ENCODE data around the gene ADD2.
"Not testable (repeated sequence)": the region's sequence is repeated elsewhere in the genome, so short reads cannot be mapped to it uniquely, and the experiment has no call there.

The ADD2 gene

DNA sequence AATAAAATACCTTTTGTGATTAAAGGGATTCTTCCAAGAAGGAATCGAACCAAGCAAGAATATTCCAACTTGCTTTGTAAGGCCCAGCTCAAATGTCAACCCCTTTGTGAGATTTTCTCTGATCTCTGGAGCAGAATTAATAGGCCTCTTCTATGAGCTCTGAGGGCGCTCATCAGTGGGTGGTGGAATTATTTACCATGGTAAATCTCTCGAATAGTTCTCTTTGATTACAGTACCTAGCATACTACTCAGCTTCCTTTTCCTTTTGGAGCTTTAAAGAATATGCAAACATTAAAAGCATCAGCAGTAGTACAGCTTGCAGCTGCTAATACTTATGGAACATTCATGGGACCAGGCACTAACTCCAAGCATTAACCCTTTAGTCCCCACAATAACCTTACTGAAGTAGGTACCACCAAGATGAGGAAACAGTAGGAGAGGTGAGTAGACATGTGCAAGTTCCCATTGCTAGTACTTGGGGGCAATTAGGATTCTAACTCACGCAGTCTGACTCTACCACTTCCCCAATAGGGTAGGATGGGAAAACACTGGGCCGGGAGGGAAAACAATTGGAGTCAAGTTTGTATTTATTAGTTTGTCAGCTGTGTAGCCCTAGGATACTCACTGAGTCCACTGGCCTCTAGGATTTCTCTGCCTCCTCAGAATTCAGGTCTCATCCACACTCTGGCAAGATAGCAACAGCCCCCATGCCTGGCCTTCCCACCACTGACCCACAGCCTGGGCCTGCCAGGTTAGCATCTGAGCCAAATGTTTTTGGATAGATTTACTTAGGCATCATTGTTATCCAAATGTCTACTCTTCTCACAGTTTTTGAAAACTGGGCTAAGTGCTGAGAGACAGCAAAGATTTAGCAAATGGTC lies 21.7 kb downstream of the ADD2 start:
- Mint-ChIP-seq H3K4me1 (peaks cover 19% of the 10 kb centered on the region), H3K9me3 (no peaks in the 10 kb centered on the region), H3K4me3 (no peak overlapping the region), H3K27me3 (ENCODE audit: low read depth) (peaks cover 9% of the 10 kb centered on the region), H3K36me3 (ENCODE audit: low read depth) (no peaks in the 10 kb centered on the region), H3K27ac (peak overlapping the region in 1 of 3 experiments; percentile 34)
- TF ChIP-seq, protein P1, sequence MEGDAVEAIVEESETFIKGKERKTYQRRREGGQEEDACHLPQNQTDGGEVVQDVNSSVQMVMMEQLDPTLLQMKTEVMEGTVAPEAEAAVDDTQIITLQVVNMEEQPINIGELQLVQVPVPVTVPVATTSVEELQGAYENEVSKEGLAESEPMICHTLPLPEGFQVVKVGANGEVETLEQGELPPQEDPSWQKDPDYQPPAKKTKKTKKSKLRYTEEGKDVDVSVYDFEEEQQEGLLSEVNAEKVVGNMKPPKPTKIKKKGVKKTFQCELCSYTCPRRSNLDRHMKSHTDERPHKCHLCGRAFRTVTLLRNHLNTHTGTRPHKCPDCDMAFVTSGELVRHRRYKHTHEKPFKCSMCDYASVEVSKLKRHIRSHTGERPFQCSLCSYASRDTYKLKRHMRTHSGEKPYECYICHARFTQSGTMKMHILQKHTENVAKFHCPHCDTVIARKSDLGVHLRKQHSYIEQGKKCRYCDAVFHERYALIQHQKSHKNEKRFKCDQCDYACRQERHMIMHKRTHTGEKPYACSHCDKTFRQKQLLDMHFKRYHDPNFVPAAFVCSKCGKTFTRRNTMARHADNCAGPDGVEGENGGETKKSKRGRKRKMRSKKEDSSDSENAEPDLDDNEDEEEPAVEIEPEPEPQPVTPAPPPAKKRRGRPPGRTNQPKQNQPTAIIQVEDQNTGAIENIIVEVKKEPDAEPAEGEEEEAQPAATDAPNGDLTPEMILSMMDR (IDR thresholded peaks at IDR 0.05; ENCODE audit: unreplicated experiment in 3 of 3) = no peak

DNA sequence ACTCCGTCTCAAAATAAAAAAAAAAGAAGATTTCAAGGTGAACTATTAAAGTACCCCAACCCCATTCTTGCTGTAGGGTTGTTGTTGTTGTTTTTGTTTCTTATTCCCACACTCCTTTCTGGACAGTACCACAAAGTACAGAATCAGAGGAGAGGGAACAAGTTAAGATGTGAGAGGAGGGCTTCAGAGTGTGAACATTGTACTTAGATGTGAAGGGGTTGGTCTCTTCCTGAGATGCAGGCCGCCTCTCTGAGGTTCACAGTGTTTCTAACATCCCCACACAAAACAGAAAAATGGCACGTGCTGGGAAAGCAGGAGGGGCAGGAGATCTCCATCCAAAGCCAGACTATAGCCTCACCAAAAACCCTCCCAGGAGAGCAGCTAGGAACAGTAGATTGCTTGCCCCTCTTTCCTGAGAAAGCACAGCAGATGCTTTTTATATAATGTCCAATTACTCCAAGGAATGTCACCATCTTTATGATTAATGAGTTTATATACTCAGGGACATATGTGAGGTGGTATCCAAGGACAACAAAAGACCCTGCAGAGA lies 22.6 kb downstream of the ADD2 start:
- Mint-ChIP-seq H3K4me3 (no peak overlapping the region), H3K9me3 (no peaks in the 10 kb centered on the region), H3K4me1 (peaks cover 19% of the 10 kb centered on the region), H3K27ac (no peak overlapping the region), H3K27me3 (ENCODE audit: low read depth) (peaks cover 6% of the 10 kb centered on the region), H3K36me3 (ENCODE audit: low read depth) (no peaks in the 10 kb centered on the region)
- TF ChIP-seq, protein P1 (IDR thresholded peaks at IDR 0.05; ENCODE audit: unreplicated experiment in 3 of 3) = no peak

DNA sequence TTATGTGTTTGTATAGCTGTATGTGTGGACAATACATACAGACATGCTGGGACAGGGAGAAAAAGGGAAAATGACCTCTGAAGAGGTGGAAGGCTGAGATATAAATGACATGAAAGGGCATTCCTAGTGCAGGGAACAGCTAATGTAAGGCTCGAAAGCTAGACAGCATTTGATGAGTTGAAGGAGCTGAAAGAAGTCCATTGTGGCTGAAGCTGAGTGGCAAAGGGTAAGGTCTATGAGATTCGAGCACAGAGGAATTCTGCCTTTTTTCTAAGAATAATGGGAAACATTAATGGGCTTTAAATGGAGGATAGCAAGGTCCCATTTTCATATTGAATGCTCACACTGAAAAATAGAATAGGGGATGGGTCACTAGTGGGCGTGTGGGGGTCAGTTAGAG lies 23.6 kb downstream of the ADD2 start:
- Mint-ChIP-seq H3K27me3 (ENCODE audit: low read depth) (peaks cover 9% of the 10 kb centered on the region), H3K4me3 (no peak overlapping the region), H3K27ac (no peak overlapping the region), H3K4me1 (peaks cover 19% of the 10 kb centered on the region), H3K36me3 (ENCODE audit: low read depth) (no peaks in the 10 kb centered on the region), H3K9me3 (no peaks in the 10 kb centered on the region)
- TF ChIP-seq, protein P1 (IDR thresholded peaks at IDR 0.05; ENCODE audit: unreplicated experiment in 3 of 3) = no peak

DNA sequence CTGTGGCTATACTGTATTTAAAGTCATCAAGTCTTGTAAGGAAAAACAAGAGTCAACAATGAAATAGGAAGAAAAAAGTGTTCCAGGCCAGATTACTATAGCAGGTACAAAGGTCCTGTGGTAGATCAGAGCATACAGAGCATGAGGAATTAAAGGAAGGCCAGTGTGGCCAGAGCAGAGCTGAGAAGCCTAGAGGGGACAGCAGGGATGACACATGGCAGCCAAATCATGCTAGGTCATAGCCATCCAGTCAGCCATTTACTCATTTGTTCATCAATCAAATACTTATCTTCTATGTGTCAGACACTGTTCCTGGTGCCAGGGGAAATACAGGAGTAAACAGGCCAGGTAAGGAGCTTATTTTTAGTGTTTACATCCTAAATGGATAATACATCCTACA lies 24.3 kb downstream of the ADD2 start:
- H3K9me3 Mint-ChIP-seq = no peaks in the 10 kb centered on the region
- TF ChIP-seq, protein P1 (IDR thresholded peaks at IDR 0.05; ENCODE audit: unreplicated experiment in 3 of 3) = no peak
- H3K4me1 Mint-ChIP-seq = peaks cover 19% of the 10 kb centered on the region

DNA sequence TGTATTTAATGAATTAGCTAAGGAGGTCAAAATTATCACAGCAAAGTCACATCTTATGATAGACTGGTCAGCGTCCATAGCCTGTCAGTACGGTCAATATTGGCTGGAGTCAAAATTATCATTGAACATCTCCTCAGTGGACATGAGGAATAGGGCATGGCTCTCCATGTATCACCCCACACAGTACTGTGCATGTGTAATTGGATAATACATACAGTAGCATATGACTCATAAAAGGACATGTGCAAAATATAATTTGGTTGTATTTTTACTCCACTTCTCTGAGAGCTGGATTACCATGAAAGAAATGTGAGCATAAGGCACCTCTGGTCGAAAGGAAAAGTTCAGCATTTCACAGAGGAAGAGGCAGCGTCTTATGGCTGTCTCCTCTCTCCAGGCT lies 24.9 kb downstream of the ADD2 start:
- Mint-ChIP-seq H3K27me3 (ENCODE audit: low read depth) (peaks cover 3% of the 10 kb centered on the region), H3K4me1 (peaks cover 19% of the 10 kb centered on the region), H3K4me3 (no peak overlapping the region), H3K9me3 (no peaks in the 10 kb centered on the region), H3K36me3 (ENCODE audit: low read depth) (no peaks in the 10 kb centered on the region), H3K27ac (no peak overlapping the region)
- TF ChIP-seq, protein P1 (IDR thresholded peaks at IDR 0.05; ENCODE audit: unreplicated experiment in 3 of 3) = no peak

More for the DNA sequence above, 24.3 kb downstream of the ADD2 start:
- H3K36me3 Mint-ChIP-seq (ENCODE audit: low read depth) = no peaks in the 10 kb centered on the region
- no peak overlapping the region for H3K27ac Mint-ChIP-seq
- H3K27me3 Mint-ChIP-seq (ENCODE audit: low read depth) = peaks cover 3% of the 10 kb centered on the region
- H3K4me3 Mint-ChIP-seq = no peak overlapping the region

DNA sequence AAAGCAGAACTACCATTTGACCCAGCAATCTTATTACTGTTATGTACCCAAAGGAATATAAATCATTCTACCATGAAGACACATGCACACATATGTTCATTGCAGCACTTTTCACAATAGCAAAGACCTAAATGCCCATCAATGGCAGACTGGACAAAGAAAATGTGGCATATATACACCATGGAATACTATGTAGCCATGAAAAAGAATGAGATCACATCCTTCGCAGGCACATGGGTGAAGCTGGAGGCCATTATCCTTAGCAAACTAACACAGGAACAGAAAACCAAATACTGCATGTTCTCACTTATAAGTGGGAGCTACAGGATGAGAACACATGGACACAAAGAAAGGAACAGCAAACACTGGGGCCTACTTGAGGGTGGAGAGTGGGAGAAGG lies 28.5 kb downstream of the ADD2 start:
- H3K4me3 Mint-ChIP-seq; H3K36me3 Mint-ChIP-seq (ENCODE audit: low read depth); H3K4me1 Mint-ChIP-seq; H3K9me3 Mint-ChIP-seq; H3K27ac Mint-ChIP-seq: not testable (repeated sequence)
- H3K27me3 Mint-ChIP-seq (ENCODE audit: low read depth) = peaks cover 11% of the 10 kb centered on the region

Data from nephron (organoid).